Transverse colon (tissue), 4 donors: ENCODE data around the gene PIH1D1.

Experiments
- CTCF ChIP-seq, 5 experiments: fragments of 200-600 bp in 3 of 5; fragments of 450-650 bp in 2 of 5; sonication (generic) in 3 of 5; IDR thresholded peaks; 1 replicate in 2 of 5; 2 replicates in 3 of 5; pipeline ENCODE4 v1.5.1; 2016 to 2017; ENCODE audit warnings: antibody characterized with exemption in 5 of 5, inconsistent platforms in 3 of 5, mild to moderate bottlenecking in 2 of 5, moderate library complexity in 1 of 5
- EP300 ChIP-seq: sonication (generic); formaldehyde crosslinking; IDR thresholded peaks from one replicate; pipeline ENCODE4 v1.6.1; 2017; ENCODE audit warnings: antibody characterized with exemption, low read depth
- POLR2A ChIP-seq: fragments of 450-650 bp; IDR thresholded peaks from one replicate; pipeline ENCODE4 v1.6.1; 2016; ENCODE audit warnings: antibody characterized with exemption, mild to moderate bottlenecking, moderate library complexity
- POLR2AphosphoS5 ChIP-seq, 3 donors: sonication (generic); formaldehyde crosslinking; IDR thresholded peaks; one replicate each; pipeline ENCODE4 v1.6.1; 2016; ENCODE audit warnings: antibody characterized with exemption in 3 of 3

- no peak for TF ChIP-seq POLR2A
- no peak for TF ChIP-seq CTCF (IDR thresholded peaks at IDR 0.05)
- TF ChIP-seq EP300: no peak
- TF ChIP-seq POLR2AphosphoS5 (IDR thresholded peaks at IDR 0.05): no peak
These were observed 45.0 kb upstream of the PIH1D1 start for GRCh38 chr19:49496574-49497008.
